ENCODE results near the gene RCAN3.

The RCAN3 gene

DNA sequence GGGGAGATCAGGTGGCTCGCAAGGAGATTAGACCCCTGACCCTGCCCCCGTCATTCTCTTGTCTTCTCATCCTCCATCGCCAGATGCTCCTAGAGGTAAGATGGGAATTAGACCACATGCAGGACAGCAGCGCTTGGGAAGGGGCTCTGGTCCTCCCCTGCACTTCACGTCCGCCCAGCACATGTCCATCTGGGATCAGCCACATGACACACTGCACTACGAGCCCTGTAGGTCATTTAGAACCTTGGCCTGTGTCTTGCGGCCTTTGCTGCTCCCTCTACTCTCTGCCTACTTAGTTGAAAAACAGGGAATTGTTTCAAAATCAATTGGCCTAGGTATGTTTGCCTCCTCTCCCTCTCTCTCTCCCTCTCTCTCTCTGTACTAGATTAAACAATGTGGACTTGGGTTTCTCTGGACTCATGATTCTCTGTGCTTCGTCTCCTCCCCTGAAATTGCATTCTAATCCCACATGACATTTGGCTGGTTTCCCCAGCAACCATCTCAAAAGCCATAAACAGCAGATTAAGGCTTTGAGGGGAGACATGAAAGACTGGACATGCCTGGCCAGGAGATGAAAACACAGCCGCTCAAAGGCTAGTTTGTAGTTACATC, 49.4 kb downstream of the RCAN3 start:
- no peak for DNase-seq

- DNase-seq = no peak
Observed at GRCh38 chr1:24553931-24554330, 51.3 kb downstream of the RCAN3 start.

DNA sequence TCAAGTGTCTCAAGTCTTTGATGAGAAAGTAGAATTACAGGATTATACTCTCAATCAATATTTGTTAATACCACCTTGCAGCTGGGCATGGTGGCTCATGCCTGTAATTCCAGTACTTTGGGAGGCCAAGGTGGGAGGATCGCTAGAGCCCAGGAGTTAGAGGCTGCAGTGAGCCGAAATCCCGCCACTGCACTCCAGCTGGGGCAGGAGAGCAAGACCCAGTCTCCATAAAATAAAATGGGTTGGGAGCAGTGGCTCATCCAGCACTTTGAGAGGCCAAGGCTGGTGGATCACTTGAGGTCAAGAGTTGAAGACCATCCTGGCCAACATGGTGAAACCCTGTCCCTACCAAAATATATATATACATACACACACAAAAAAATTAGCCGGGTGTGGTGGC, 52.1 kb downstream of the RCAN3 start:
- no peak for DNase-seq

DNA sequence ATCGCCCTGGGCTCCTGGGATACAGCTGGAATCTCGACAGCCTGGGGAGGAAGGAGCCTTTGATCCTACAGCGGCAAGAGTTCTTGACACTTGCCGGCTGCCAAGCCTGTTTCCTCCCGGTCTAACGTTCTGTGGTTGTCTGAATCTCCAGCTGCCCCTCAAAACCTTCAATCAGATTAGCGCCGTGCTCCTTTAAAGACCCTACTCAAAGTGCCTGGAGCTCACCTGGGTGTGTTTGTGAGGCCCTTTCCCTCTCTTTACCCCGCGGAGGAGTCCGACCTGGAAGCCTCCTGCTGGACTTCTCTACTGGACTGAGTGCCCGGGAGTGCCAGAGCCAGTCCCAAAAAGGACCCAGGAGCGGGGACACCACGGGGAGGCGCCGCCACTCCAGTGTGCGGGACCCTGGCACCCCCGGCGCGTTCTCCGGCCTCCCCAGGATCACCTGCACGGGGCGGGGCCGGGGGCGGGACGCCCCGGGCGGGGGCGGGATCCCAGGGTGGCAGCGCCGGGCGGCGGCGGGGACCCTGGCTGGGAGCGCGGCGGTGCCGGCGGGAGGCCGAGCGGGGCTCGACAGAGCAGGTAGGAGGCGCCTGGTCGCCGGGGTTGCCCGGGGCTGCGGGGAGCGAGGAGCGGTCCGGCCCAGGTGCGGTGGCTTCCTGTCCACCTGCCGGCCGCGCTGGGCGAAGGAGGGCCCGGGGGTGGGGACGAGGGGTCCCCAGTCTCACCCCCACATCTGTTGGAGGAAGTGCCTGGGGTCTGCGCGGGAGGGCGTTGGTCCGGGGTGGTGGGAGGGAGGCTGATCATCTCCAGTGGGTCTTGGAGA, 53.2 kb downstream of the RCAN3 start, which contains the start of gene NCMAP:
Gene NCMAP, plus strand, starts transcription at position 497 of the 823 bp plus-strand sequence. CDS start 39,344 bp downstream, outside the sequence.
- peak; percentile 39 for DNase-seq

DNA sequence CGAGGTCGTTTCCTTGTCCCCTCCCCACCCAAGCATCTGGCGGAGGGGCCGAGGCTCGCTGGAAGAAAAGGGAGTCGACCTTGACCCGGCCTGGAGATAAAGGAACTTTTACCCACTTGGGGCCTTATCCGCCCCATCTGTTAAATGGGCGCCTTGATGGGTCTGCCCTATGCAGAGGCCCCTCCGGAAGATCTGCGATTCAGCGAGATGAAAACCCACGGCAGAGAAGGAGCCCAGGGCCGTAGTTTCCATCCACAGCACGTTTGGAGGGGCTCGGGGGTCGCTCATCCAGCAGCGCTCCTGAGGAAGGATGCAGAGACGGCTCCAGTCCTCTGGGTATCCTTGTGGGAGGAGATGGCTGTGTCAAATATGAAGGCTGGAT, 53.8 kb downstream of the RCAN3 start:
- DNase-seq = no peak

GRCh38 chr1:24557220-24557619, 54.6 kb downstream of the RCAN3 start:
- DNase-seq = no peak

- DNase-seq = no peak
Observed at GRCh38 chr1:24557711-24558131, 55.1 kb downstream of the RCAN3 start.

- no peak for DNase-seq
Observed at GRCh38 chr1:24558455-24558854, 55.8 kb downstream of the RCAN3 start.

GRCh38 chr1:24558902-24559791, 56.5 kb downstream of the RCAN3 start:
- no peak for DNase-seq

DNA sequence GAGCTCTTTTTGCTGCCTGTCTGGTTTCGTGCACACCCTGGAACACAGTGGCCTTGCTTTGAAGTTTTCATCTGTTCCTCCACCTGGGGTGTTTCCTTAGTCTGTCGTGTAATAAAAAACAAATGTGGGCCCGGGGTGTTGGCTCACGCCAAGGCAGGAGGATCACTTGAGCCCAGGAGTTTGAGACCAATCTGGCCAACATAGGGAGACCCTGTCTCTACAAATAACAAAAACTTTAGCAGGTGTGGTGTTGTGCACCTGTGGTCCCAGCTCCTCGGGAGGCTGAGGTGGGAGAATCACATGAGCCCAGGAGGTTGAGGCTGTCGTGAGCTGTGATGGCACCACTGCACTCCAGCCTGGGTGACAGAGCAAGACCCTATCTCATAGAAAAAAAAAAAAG, 57.7 kb downstream of the RCAN3 start:
- no peak for DNase-seq

DNA sequence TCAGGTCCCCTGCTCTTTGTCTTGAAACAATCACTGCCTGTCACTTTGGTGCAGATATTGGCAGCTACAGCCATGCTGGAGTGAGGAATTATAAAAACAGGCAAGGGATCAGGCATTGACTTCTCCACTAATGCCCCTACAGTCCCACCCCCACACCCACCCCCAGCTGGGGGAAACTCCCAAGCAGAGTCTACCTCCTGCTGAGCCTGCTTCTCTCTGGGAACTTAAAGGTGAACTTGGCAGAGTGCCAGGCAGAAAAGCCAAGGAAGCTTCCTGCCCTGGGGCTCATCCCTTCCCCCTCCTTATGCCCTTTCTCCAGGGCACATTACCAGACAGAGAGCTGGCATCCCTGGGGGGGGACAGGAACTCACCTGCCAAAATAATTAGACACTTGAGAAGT, 60.0 kb downstream of the RCAN3 start:
- DNase-seq = peak; percentile 85

GRCh38 chr1:24564695-24565094, 62.1 kb downstream of the RCAN3 start:
- DNase-seq = no peak

DNA sequence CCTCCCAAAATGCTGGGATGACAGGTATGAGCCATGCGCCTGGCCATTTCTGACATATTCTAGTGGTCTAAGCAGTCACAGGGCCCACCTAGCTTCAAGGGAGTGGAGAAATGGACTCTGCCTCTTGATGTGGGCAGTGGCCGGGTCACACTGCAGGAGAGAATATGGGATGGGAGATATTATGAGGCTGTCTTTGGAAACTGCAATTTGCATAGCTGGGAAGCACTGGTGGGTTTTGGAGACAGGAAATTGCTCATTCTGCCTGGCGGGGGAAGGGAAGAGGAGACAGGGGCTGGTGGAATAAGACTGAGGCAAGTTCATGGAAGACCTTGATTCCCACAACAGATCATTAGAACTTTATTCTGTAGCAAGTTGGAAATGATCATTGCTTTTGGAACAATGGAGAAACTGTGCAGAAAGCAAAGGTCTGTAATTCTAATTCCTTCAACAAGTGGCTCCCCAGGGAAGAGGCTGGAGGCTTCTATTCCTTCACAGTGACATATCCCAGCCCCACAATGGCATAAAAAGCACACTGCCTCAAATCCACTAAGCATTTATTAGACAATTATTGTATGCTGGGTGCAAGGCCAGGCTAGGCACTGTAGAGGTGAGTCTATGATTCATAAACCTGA, 63.7 kb downstream of the RCAN3 start:
- DNase-seq = no peak

DNA sequence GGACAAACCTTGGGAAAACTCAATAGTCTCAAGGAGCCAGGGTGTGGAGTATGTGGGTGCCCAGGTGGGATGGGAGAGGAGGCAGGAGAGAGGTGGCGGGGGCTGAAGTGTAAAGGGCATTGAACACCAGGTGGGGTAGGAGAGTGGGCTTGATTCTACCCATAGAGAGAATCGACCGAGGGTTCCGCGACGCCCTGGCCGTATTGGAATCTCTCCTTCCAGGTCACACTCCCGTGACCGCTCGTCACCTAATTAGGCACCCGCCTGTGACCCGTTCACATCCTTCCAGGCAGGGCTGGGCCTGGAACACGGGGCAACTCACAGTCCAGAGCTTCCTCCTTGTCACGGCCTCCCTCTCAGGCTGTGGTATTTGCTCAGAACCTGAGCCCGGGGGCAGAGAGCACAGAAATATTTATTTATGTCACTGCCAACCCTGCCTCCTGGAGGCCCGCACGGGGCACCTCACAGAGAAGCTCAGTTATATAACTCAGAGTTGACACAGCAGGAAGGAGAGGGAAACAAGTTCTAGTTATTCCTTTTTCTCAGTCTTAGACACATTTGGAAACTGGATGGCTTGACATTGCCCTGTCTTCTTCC, 65.3 kb downstream of the RCAN3 start:
- no peak for DNase-seq

DNA sequence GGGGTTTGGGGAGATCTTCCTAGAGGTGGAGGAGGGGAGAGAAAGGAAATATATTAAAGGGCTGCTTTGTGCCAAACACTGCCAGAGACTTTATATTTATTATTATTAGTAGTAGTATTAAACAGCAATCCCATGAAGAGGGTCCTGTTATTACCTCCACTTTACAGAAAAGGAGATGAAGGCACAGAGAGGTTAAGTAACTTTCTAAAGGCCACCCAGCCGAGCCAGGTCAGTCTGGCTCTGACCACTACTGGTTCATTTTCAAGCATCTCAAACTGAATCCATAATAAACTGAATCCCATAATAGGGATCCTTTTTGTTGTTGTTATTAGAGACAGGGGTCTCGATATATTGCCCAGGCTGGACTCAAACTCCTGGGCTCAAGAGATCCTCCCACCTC, 65.8 kb downstream of the RCAN3 start:
- no peak for DNase-seq

DNA sequence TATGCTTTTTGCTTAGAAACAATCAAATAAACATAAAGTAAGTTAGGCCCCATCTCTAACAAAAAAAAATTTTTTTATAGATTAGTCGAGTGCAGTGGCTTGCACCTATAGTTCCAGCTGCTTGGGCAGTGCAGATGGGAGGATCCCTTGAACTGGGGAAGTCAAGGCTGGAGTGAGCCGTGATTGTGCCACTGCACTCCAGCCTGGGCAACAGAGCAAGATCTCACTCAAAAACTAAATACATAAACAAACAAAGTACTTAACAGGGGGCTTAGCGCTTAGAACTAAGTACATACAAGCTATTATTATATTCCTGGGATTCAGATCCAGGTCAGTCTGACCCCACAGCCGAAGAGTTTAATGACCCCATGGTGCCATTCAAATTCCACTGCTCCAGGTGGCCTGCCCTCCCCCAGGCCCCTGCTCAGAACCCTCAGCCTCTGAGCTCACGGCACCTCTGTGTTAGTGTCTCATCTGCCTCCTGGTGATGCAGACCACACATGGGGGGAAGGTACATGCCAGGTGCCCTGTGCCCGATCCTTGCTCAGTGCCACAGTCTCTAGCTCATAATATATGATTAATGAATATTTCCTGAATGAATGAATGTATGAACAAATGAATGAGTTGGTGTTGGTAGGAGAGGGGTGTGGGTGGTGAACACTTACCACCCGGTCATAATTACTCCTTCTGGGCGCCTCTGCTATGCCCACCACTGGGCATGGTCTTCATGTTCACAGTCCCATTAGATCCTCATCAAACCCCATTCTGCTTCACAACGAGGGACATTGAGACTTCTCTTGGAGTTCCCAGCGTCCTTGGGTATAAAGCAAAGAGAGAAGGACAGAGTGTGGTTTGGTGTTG, 67.9 kb downstream of the RCAN3 start:
- DNase-seq = no peak

DNA sequence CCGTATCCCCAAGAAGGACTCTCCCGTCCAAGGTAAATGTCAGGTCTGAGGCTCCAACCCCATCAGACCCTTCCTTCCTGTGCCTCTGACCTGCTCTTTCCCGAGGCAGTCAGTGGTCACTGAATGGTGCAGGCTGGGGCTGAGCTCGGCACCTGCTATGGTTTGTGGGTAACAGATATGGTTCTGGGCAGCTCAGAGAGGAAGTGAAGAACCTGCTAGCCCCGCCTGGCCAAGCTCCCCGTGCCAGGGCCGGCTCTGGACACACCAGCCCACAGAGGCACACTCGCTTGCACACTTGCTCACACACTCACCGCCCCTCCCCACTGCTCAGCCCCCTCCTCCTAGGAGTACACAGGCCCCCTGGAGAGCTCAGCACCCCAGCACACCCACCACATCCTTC, 69.7 kb downstream of the RCAN3 start:
- DNase-seq = no peak

- no peak for DNase-seq
Observed at GRCh38 chr1:24575905-24576587, 73.4 kb downstream of the RCAN3 start.

DNA sequence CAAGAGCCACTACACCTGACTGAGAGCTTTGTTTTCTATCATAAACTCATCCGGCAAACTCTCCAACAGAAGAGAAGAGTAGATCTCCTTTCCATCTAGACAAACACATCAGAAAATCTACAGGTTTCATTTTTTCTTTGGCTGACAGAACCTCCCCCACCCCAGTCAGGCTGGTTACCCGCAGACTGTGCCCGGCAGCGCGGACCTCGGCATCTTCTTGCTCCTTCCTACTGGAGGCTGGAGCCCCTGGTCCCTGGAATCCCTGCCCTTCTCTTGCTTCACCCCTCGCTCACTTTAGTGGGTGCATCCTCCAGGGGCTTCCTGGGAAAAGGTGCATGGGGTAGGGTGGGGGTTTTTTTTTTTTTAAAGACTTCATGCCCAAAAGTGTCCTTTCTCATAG, 76.2 kb downstream of the RCAN3 start:
- DNase-seq = no peak

- DNase-seq = no peak
Observed at GRCh38 chr1:24580756-24581155, 78.1 kb downstream of the RCAN3 start.

GRCh38 chr1:24584171-24584647, 81.6 kb downstream of the RCAN3 start:
- DNase-seq = no peak
